ENCODE measurements around the gene SLC35D1.

Gene SLC35D1

DNA sequence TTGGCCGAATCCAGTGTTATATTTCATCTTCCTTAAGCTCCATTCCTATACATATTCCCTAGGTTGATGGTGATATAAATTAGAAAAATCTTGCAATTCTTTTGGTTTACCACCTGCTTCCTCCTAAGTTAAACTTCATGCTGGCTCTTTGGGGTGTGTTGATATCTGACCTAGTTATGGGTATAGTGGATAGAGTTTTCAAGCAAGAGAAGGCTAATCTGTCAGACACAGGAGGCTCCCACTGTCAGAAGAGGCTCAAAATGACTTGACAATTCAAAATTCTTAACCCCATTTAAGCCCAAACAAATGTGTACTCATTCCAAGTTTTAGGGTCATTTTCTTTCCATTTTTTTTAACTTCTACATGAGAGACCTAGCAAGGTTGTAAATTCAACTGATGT, 8.5 kb upstream of the SLC35D1 start:
- no peak overlapping the region for H3K4me3 ChIP-seq (ENCODE audit: low read depth, low read length)
- no peak for TF ChIP-seq CTCF (IDR thresholded peaks at IDR 0.05; ENCODE audit: low read depth, low read length, missing control alignments)
- no peak for DNase-seq (ENCODE audit: low read depth)

DNA sequence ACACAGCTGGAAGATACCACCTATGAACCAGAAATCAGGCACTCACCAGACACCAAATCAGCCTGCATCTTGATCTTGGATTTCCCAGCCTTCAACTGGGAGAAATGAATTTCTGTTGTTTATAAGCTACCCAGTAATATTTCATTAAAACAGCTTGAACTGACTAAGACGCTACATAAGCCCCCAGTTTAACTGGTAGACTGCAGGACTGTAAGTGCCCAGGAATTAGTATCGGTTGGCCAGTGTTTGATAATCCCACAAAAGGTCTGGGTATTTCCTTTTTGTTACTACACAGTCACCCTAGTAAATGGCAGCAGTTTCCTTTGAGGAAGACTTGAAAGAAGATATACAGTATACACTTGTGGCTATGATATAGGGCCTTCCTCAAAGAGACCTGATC, 7.3 kb upstream of the SLC35D1 start:
- DNase-seq (ENCODE audit: low read depth): no peak
- no peak for TF ChIP-seq CTCF (IDR thresholded peaks at IDR 0.05; ENCODE audit: low read depth, low read length, missing control alignments)
- H3K4me3 ChIP-seq (ENCODE audit: low read depth, low read length): no peak overlapping the region

GRCh38 chr1:67060811-67061218, 6.9 kb upstream of the SLC35D1 start:
- no peak for TF ChIP-seq CTCF (IDR thresholded peaks at IDR 0.05; ENCODE audit: low read depth, low read length, missing control alignments)
- H3K4me3 ChIP-seq (ENCODE audit: low read depth, low read length): no peak overlapping the region
- DNase-seq (ENCODE audit: low read depth): no peak

DNA sequence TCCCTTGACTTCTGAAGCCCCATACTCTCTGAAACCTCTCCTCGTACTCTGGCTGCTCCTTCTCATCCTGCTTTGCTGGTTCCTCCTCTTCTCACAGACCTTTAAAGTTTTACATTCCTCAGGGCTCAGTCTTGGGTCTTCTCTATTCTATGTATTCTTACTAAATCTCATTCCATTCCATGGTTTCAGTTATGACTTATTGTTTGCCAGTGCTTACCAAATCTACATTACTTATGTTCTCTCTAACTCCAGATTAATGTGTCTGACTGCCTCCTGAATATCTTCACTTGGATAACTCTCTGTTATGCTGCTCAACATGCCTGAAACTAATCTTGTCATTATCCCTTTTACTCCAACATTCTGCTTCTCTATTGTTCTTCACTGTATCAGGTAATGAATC, 5.4 kb upstream of the SLC35D1 start:
- H3K4me3 ChIP-seq (ENCODE audit: low read depth, low read length): no peak overlapping the region
- no peak for TF ChIP-seq CTCF (IDR thresholded peaks at IDR 0.05; ENCODE audit: low read depth, low read length, missing control alignments)
- no peak for DNase-seq (ENCODE audit: low read depth)

DNA sequence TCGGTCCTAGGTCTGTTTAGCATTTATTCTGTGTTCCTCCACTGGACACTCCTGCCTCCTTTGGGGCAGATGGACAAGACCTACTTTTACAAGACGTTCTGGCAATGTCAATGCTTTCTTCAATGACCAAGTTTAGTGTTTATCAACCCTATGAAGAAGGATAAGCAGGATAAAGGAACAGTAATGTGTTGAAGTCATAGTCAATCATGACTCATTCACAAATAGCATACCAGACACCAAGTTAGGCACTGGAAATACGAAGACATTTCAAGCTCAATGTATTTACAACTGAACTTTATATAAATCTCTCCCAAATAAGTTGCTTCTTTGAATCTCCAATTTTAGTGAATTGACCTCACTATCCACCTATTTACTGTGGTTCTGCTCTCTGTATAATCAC, 4.8 kb upstream of the SLC35D1 start:
- TF ChIP-seq CTCF (IDR thresholded peaks at IDR 0.05; ENCODE audit: low read depth, low read length, missing control alignments): no peak
- no peak overlapping the region for H3K4me3 ChIP-seq (ENCODE audit: low read depth, low read length)
- no peak for DNase-seq (ENCODE audit: low read depth)

- no peak for DNase-seq (ENCODE audit: low read depth)
- no peak overlapping the region for H3K4me3 ChIP-seq (ENCODE audit: low read depth, low read length)
- TF ChIP-seq CTCF (IDR thresholded peaks at IDR 0.05; ENCODE audit: low read depth, low read length, missing control alignments): no peak
Observed at GRCh38 chr1:67058242-67058641, 4.3 kb upstream of the SLC35D1 start.

DNA sequence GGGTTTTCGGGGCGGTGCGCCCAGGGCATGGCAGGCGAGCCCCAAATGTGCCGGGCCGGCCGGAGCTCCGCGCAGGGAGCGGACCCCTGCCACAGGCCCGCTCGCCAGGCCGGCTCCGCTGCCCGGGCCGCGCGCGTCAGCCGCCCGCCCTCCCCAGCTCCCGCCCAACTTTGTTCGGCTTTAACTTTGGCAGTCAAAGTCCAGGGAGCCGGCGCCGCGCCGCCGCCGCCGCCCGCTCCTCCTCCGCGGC, 488 bp downstream of the SLC35D1 start:
- no peak for TF ChIP-seq CTCF (IDR thresholded peaks at IDR 0.05; ENCODE audit: low read depth, low read length, missing control alignments)
- no peak for DNase-seq (ENCODE audit: low read depth)
- H3K4me3 ChIP-seq (ENCODE audit: low read depth, low read length): peak overlapping the region; percentile 68
